Measurements from ENCODE around the gene PEX5L.

Gene PEX5L

DNA sequence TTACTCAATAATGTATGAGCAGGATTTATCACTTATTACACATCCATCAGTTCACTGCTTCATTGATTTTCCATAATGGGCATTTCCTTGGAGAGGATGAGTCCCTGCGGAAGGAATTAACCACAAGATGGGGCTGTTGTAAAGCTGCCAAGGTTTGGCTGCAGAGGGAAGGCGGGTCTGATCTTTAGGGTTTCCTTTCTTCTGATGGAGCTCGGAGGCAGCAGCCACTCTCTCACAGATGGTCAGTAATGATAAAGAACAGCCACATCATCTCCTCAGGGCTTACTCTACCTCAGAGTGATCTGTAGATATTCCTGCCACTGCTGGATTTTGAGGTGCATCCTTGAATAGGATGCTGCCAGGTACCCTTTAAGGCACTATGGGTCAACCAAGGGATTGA, 268.7 kb downstream of the PEX5L start:
- DNase-seq = no peak

- DNase-seq = no peak
These were observed 270.2 kb downstream of the PEX5L start for GRCh38 chr3:179766416-179767133.

GRCh38 chr3:179765396-179765795, 271.3 kb downstream of the PEX5L start:
- no peak for DNase-seq

DNA sequence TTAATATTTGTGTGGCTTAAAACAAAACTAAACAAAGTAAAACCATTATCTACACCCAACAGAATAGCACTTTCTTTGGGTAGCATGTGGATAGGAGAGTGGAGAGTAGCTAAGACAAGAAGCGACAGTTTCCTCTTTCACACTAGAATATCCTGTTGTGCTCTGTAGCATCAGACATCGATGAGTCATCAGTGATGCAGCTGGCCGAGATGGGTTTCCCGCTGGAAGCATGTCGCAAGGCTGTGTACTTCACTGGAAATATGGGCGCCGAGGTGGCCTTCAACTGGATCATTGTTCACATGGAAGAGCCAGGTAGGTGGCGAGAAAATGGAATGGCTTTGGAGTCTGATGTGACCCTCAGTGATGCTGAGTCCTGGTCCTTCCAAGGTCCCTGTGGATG, 275.8 kb downstream of the PEX5L start:
- no peak for DNase-seq

- peak; percentile 2 for DNase-seq
These were observed 285.9 kb downstream of the PEX5L start for GRCh38 chr3:179750720-179751328.

DNA sequence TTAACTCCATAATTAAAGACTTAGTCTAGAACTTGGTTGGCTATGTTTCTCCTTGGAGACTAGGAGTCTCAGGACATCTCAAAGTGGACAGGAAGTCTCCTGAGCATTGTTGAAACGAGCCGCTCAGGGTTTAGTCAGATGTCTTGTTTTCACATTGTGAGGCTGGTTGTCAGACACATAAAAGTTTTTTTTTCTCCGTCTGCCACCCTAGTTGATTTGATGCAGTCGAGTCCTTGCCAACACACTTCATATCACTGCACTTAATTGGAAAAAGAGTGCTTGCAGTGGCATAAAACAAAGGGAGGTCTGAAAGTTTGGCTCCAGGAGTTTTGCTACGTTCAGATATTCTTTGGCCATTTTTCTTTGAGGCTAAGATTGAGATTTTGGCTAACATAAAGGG, 291.0 kb downstream of the PEX5L start:
- no peak for DNase-seq

- DNase-seq = no peak
These were observed 291.7 kb downstream of the PEX5L start for GRCh38 chr3:179745079-179745478.

Measured in NCI-H1092 treated with DMSO at 0.1 percent for 48 hours (cell line).